IMR-90 (cell line): ENCODE results near the gene PM20D2. TPM values are rescaled to one million over a fixed set of nuclear protein-coding genes. Genes with fewer than 3 reads are reported as not detected.

Experiments
- ATAC-seq: fragments of 200-7000 bp; cut with Tn5 transposase; 2 replicates; pipeline ENCODE4 v1.9.1; 2020; ENCODE audit warnings: low read depth, mild to moderate bottlenecking, moderate library complexity
- BruUV-seq: library from RNA; stranded (reverse); fragments of 400-500 nt; replicated peaks from 2 replicates; lab custom pipeline; 2021; lab: Mats Ljungman, UMichigan
- CTCF ChIA-PET: fragments of 300-600 bp; formaldehyde crosslinking; extraction: SDS; loops from one replicate; lab custom pipeline; 2021; ENCODE audit warnings: antibody characterized with exemption; lab: Yijun Ruan, JAX
- POLR2A ChIA-PET: fragments of 300-600 bp; sonication (Branson Sonifier 250); formaldehyde crosslinking; loops from one replicate; lab custom pipeline; 2022; ENCODE audit warnings: antibody characterized with exemption; ENCODE audit not compliant: unreplicated experiment; lab: Charles Lee
- DNase-seq: peaks from one replicate; pipeline ENCODE4 v3.0.0; 2013
- H2AFZ ChIP-seq: replicated peaks from 2 replicates; pipeline ENCODE3; 2013; ENCODE audit warnings: low read length, mild to moderate bottlenecking; ENCODE audit not compliant: poor library complexity
- H2AK5ac ChIP-seq: 2 replicates; pipeline ENCODE4 v1.6.1; 2013; ENCODE audit warnings: low read depth, low read length, inconsistent platforms
- H2AK9ac ChIP-seq: replicated peaks from 2 replicates; pipeline ENCODE3; 2013; ENCODE audit warnings: mild to moderate bottlenecking, low read depth, low read length, moderate library complexity; ENCODE audit not compliant: poor library complexity
- H2BK120ac ChIP-seq: 2 replicates; pipeline ENCODE4 v1.6.1; 2013; ENCODE audit warnings: low read depth, low read length, inconsistent platforms
- H2BK15ac ChIP-seq: 3 replicates; pipeline ENCODE4 v1.6.1; 2013; ENCODE audit warnings: low read depth, low read length, inconsistent platforms
- H2BK20ac ChIP-seq: 2 replicates; pipeline ENCODE4 v1.6.1; 2013; ENCODE audit warnings: low read depth, mild to moderate bottlenecking, inconsistent platforms, low read length, moderate library complexity
- H2BK5ac ChIP-seq: 2 replicates; pipeline ENCODE4 v1.6.1; 2013; ENCODE audit warnings: mild to moderate bottlenecking, low read depth, low read length, inconsistent platforms; ENCODE audit not compliant: poor library complexity, severe bottlenecking
- H3K14ac ChIP-seq: replicated peaks from 2 replicates; pipeline ENCODE4 v1.6.1; 2013; ENCODE audit warnings: low read depth, low read length, inconsistent platforms
- H3K18ac ChIP-seq: 2 replicates; pipeline ENCODE4 v1.6.1; 2013; ENCODE audit warnings: low read depth, low read length, control low read depth
- H3K23ac ChIP-seq: 2 replicates; pipeline ENCODE4 v1.6.1; 2013; ENCODE audit warnings: low read depth, low read length, inconsistent platforms
- H3K27ac ChIP-seq: 2 replicates; pipeline ENCODE4 v1.5.1; 2013; ENCODE audit warnings: mild to moderate bottlenecking, control low read depth, low read length; ENCODE audit not compliant: insufficient read depth
- H3K27me3 ChIP-seq: 2 replicates; pipeline ENCODE4 v1.6.1; 2013; ENCODE audit warnings: low read length; ENCODE audit not compliant: control insufficient read depth, insufficient read depth
- H3K36me3 ChIP-seq: 2 replicates; pipeline ENCODE4 v1.6.1; 2013; ENCODE audit warnings: low read length, mixed read lengths; ENCODE audit not compliant: control insufficient read depth, insufficient read depth
- H3K4ac ChIP-seq: 2 replicates; pipeline ENCODE4 v1.6.1; 2013; ENCODE audit warnings: low read depth, low read length, inconsistent platforms
- H3K4me1 ChIP-seq: 2 replicates; pipeline ENCODE4 v1.6.1; 2013; ENCODE audit warnings: low read length, mixed read lengths; ENCODE audit not compliant: control insufficient read depth, insufficient read depth
- H3K4me2 ChIP-seq: 2 replicates; pipeline ENCODE4 v1.6.1; 2013; ENCODE audit warnings: low read depth, mild to moderate bottlenecking, control low read depth, low read length, moderate library complexity
- H3K4me3 ChIP-seq: 2 replicates; pipeline ENCODE4 v1.5.1; 2013; ENCODE audit warnings: low read depth, mild to moderate bottlenecking, control low read depth, low read length, moderate library complexity; ENCODE audit not compliant: insufficient read depth
- H3K56ac ChIP-seq: 2 replicates; pipeline ENCODE4 v1.6.1; 2013; ENCODE audit warnings: low read length, inconsistent platforms; ENCODE audit not compliant: insufficient read depth; ENCODE audit errors: extremely low read depth
- H3K79me1 ChIP-seq, 2 experiments: 2 replicates each; pipeline ENCODE4 v1.6.1; 2013; ENCODE audit warnings: low read length in 2 of 2, inconsistent platforms in 1 of 2, low read depth in 1 of 2
- H3K9ac ChIP-seq: 2 replicates; pipeline ENCODE4 v1.6.1; 2013; ENCODE audit warnings: low read depth, low read length, control low read depth
- H3K9me1 ChIP-seq: 2 replicates; pipeline ENCODE4 v1.6.1; 2013; ENCODE audit warnings: low read length, inconsistent platforms; ENCODE audit not compliant: insufficient read depth
- H3K9me3 ChIP-seq: 2 replicates; pipeline ENCODE4 v1.6.1; 2013; ENCODE audit warnings: low read length; ENCODE audit not compliant: control insufficient read depth, insufficient read depth
- H4K20me1 ChIP-seq: 2 replicates; pipeline ENCODE4 v1.6.1; 2013; ENCODE audit warnings: low read length, inconsistent platforms; ENCODE audit not compliant: insufficient read depth
- H4K5ac ChIP-seq: 2 replicates; pipeline ENCODE4 v1.6.1; 2013; ENCODE audit warnings: mild to moderate bottlenecking, low read depth, low read length, control low read depth
- H4K8ac ChIP-seq, 2 experiments: 2 replicates each; pipeline ENCODE4 v1.6.1; 2013; ENCODE audit warnings: low read depth in 2 of 2, low read length in 2 of 2, control low read depth in 1 of 2, inconsistent platforms in 1 of 2
- H4K91ac ChIP-seq: 2 replicates; pipeline ENCODE4 v1.6.1; 2013; ENCODE audit warnings: low read depth, low read length, inconsistent platforms; ENCODE audit not compliant: insufficient read depth
- BHLHE40 ChIP-seq: fragments of 150-350 bp; IDR thresholded peaks from 2 replicates; pipeline ENCODE4 v1.6.1; 2016; ENCODE audit warnings: mild to moderate bottlenecking, low read depth, low read length
- CEBPB ChIP-seq: IDR thresholded peaks from 2 replicates; pipeline ENCODE4 v1.6.1; 2012; ENCODE audit warnings: low read depth, low read length, improper control_type of control experiment
- MAFK ChIP-seq: IDR thresholded peaks from 2 replicates; pipeline ENCODE4 v1.6.1; 2012; ENCODE audit warnings: low read depth, low read length, improper control_type of control experiment
- MAZ ChIP-seq: IDR thresholded peaks from 2 replicates; pipeline ENCODE4 v1.6.1; 2012; ENCODE audit warnings: low read depth, mild to moderate bottlenecking, low read length, improper control_type of control experiment, moderate library complexity, borderline replicate concordance
- NFE2L2 ChIP-seq: fragments of 150-350 bp; IDR thresholded peaks from 2 replicates; pipeline ENCODE4 v1.6.1; 2016; ENCODE audit warnings: low read depth, mild to moderate bottlenecking, low read length
- POLR2A ChIP-seq: IDR thresholded peaks from 2 replicates; pipeline ENCODE4 v1.6.1; 2012; ENCODE audit warnings: mild to moderate bottlenecking, low read depth, low read length
- RAD21 ChIP-seq: IDR thresholded peaks from 2 replicates; pipeline ENCODE4 v1.6.1; 2012; ENCODE audit warnings: low read length, improper control_type of control experiment
- RCOR1 ChIP-seq: IDR thresholded peaks from 2 replicates; pipeline ENCODE4 v1.6.1; 2012; ENCODE audit warnings: mild to moderate bottlenecking, low read length, improper control_type of control experiment; ENCODE audit not compliant: insufficient replicate concordance
- RFX5 ChIP-seq: IDR thresholded peaks from 2 replicates; pipeline ENCODE4 v1.8.0; 2012; ENCODE audit warnings: low read depth, mild to moderate bottlenecking, low read length, moderate library complexity
- SMC3 ChIP-seq: fragments of 150-350 bp; IDR thresholded peaks from 2 replicates; pipeline ENCODE4 v1.6.1; 2016; ENCODE audit warnings: low read depth, mild to moderate bottlenecking, antibody characterized with exemption, low read length, moderate library complexity
- WGBS, 2 experiments: methylation state at CpG; one replicate each; pipeline versions ENCODE4 v1.1.5 to v1.1.7; 2013; ENCODE audit warnings: missing lambda C conversion rate in 2 of 2; ENCODE audit not compliant: insufficient read length in 1 of 2; ENCODE audit errors: extremely low coverage in 2 of 2; 5-methylcytosine and 5-hydroxymethylcytosine counted together
- dilution Hi-C: fragments of 300-500 bp; cut with HindIII; formaldehyde crosslinking; loops from one replicate; pipeline ENCODE4 v1.14.3; 2018; ENCODE audit warnings: low sequenced_read_pairs; ENCODE audit not compliant: unreplicated experiment
- in situ Hi-C: fragments of 300-500 bp; cut with MboI; formaldehyde crosslinking; loops from 3 replicates; pipeline ENCODE4 v1.14.3; 2019; ENCODE audit warnings: low sequenced_read_pairs, inconsistent platforms, mixed read lengths
- intact Hi-C: fragments of 100-400 bp; cut with micrococcal nuclease; formaldehyde crosslinking; loops from 2 replicates; pipeline ENCODE4 v1.10.0; 2022
- polyA plus RNA-seq, 3 experiments: library from polyadenylated mRNA; depleted of rRNA; stranded (reverse); fragments of >200 nt; gene quantifications; 2 replicates each; pipeline ENCODE4 v1.2.3, GENCODE V29; 2012; ENCODE audit warnings: low replicate concordance in 1 of 3
- total RNA-seq: library from RNA; depleted of rRNA; stranded (reverse); fragments of >200 nt; gene quantifications from 2 replicates; pipeline ENCODE4 v1.2.3, GENCODE V29; 2012

The PM20D2 gene
- total and polyA plus RNA-seq, 2 of the 4 experiments (the other 2 are of a cell fraction): 6.0 to 6.5 TPM

DNA sequence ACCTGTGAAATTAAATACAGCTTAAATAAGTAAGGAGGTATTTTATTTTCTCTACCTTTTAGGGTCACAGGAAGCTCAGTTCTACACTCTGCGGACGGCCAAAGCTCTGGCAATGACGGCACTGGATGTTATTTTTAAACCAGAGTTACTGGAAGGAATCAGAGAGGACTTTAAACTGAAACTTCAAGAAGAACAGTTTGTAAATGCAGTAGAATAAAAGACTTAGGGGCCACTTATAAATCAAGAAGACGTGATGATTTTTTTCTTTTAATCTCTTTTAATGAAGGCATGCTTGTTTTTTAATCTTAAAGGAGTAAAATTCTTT lies 16.2 kb downstream of the PM20D2 start:
- Histone ChIP-seq H4K5ac (no peak overlapping the region), H2AK9ac (no peak overlapping the region), H2BK5ac (no peak overlapping the region), H3K18ac (no peak overlapping the region), H3K4ac (no peak overlapping the region), H2BK15ac (no peak overlapping the region), H3K27me3 (no peaks in the 10 kb centered on the region), H3K14ac (no peak overlapping the region), H3K4me1 (no peaks in the 10 kb centered on the region; the same call in 1 of the 2 replicates), H2BK120ac (no peak overlapping the region), H3K56ac (no peak overlapping the region), H3K4me2 (no peak overlapping the region), H2AK5ac (no peak overlapping the region), H3K36me3 (peaks cover 10% of the 10 kb centered on the region), H3K23ac (no peak overlapping the region), H3K4me3 (no peak overlapping the region), H3K9me3 (no peaks in the 10 kb centered on the region), H3K79me1 (no peaks in the 10 kb centered on the region), H3K9ac (no peak overlapping the region), H4K91ac (no peak overlapping the region), H3K9me1 (no peaks in the 10 kb centered on the region; the same call in 1 of the 2 replicates), H4K20me1 (no peaks in the 10 kb centered on the region), H3K27ac (no peak overlapping the region), H4K8ac (no peak overlapping the region), H2BK20ac (no peak overlapping the region), H2AFZ (no peak overlapping the region)
- POLR2A ChIA-PET: no interaction called here
- 40% methylated on average over 1 of the region's 4 CpGs; no CpG with 5 or more reads in 1 of the 2 experiments for WGBS, 2 experiments
- no TSS peak for BruUV-seq
- no peak for TF ChIP-seq SMC3
- no peak for TF ChIP-seq MAZ
- no peak for TF ChIP-seq RAD21
- no peak for TF ChIP-seq MAFK
- TF ChIP-seq RFX5: no peak
- no peak for TF ChIP-seq BHLHE40
- TF ChIP-seq RCOR1: no peak
- TF ChIP-seq CEBPB: no peak
- no peak for TF ChIP-seq POLR2A
- no peak for TF ChIP-seq NFE2L2
- in situ Hi-C loops: no loop called here
- CTCF ChIA-PET: no interaction called here
- DNase-seq: no peak
- ATAC-seq: no peak
- dilution Hi-C loops: no loop called here
- intact Hi-C loops: no loop called here
